ENCODE measurements around the gene FZR1. TPM values are rescaled to one million over a fixed set of nuclear protein-coding genes. Genes with fewer than 3 reads are reported as not detected.

The FZR1 gene
- total and polyA plus RNA-seq, 2 of the 4 experiments (the other 2 are of a cell fraction): 21.5 to 47.8 TPM

GRCh38 chr19:3535981-3536380 lies 29.9 kb downstream of the FZR1 start:
- no peak overlapping the region for H3K4ac ChIP-seq (ENCODE audit: low read depth, low read length)
- in situ Hi-C loops (cut with MboI; ENCODE audit: low sequenced_read_pairs): no loop called here
- H2AFZ ChIP-seq (replicated peaks; ENCODE audit: low read length, poor library complexity): no peak overlapping the region
- intact Hi-C loops (cut with micrococcal nuclease): no loop called here
- no peak overlapping the region for H3K9ac ChIP-seq (ENCODE audit: low read depth, low read length)
- no peak overlapping the region for H3K4me2 ChIP-seq (ENCODE audit: low read depth, low read length)
- WGBS, 2 experiments (ENCODE audit: extremely low coverage in 2 of 2, insufficient read length in 1 of 2): no CpG with 5 or more reads among the region's 10 CpGs
- no peak overlapping the region for H2AK9ac ChIP-seq (replicated peaks; ENCODE audit: low read depth, low read length, poor library complexity)
- TF ChIP-seq CHD1 (IDR thresholded peaks at IDR 0.05; ENCODE audit: low read depth, low read length) (no peak), FOS (IDR thresholded peaks at IDR 0.05; ENCODE audit: low read depth, low read length) (no peak), RFX5 (IDR thresholded peaks at IDR 0.05; ENCODE audit: low read depth, low read length) (no peak), RCOR1 (IDR thresholded peaks at IDR 0.05; ENCODE audit: insufficient replicate concordance, low read length) (no peak), POLR2A (IDR thresholded peaks at IDR 0.05; ENCODE audit: low read depth, low read length) (no peak), ELK1 (IDR thresholded peaks at IDR 0.05; ENCODE audit: borderline replicate concordance, low read depth, low read length) (no peak), BHLHE40 (IDR thresholded peaks at IDR 0.05; ENCODE audit: low read depth, low read length) (no peak), NFE2L2 (IDR thresholded peaks at IDR 0.05; ENCODE audit: low read depth, low read length) (no peak), RAD21 (IDR thresholded peaks at IDR 0.05; ENCODE audit: low read length) (no peak), MAZ (IDR thresholded peaks at IDR 0.05; ENCODE audit: borderline replicate concordance, low read depth, low read length) (no peak), MXI1 (IDR thresholded peaks at IDR 0.05; ENCODE audit: borderline replicate concordance, low read depth, low read length) (no peak), MAFK (IDR thresholded peaks at IDR 0.05; ENCODE audit: low read depth, low read length) (no peak), SMC3 (IDR thresholded peaks at IDR 0.05; ENCODE audit: low read depth, low read length) (no peak), USF2 (IDR thresholded peaks at IDR 0.05; ENCODE audit: low read depth, low read length) (no peak), CTCF (conservative IDR thresholded peaks at IDR 0.05; ENCODE audit: low read depth, low read length) (no peak), CEBPB (IDR thresholded peaks at IDR 0.05; ENCODE audit: low read depth, low read length) (no peak)
- ChIA-PET CTCF (no interaction called here), POLR2A (ENCODE audit: unreplicated experiment) (no interaction called here)
- H2BK5ac ChIP-seq (ENCODE audit: low read depth, low read length, poor library complexity, severe bottlenecking): no peak overlapping the region
- ATAC-seq (ENCODE audit: low read depth) (no peak), DNase-seq (no peak)
- no peaks in the 10 kb centered on the region for H3K9me1 ChIP-seq (ENCODE audit: insufficient read depth, low read length)
- no peak overlapping the region for H4K8ac ChIP-seq (ENCODE audit: low read depth in 2 of 2, low read length in 2 of 2)
- H3K23ac ChIP-seq (ENCODE audit: low read depth, low read length): no peak overlapping the region
- H2AK5ac ChIP-seq (ENCODE audit: low read depth, low read length): no peak overlapping the region
- H3K4me3 ChIP-seq (ENCODE audit: insufficient read depth, low read depth, low read length): no peak overlapping the region
- H3K4me1 ChIP-seq (ENCODE audit: control insufficient read depth, insufficient read depth, low read length): no peaks in the 10 kb centered on the region
- H3K56ac ChIP-seq (ENCODE audit: extremely low read depth, insufficient read depth, low read length): no peak overlapping the region
- no peak overlapping the region for H3K14ac ChIP-seq (replicated peaks; ENCODE audit: low read depth, low read length)
- no TSS peak for BruUV-seq (replicated peaks)
- no peak overlapping the region for H2BK120ac ChIP-seq (ENCODE audit: low read depth, low read length)
- no peak overlapping the region for H2BK15ac ChIP-seq (ENCODE audit: low read depth, low read length)
- no peak overlapping the region for H4K5ac ChIP-seq (ENCODE audit: low read depth, low read length)
- peaks cover 9 to 31% of the 10 kb centered on the region in 2 experiments; a peak in 3 of 4 replicates for H3K79me1 ChIP-seq (ENCODE audit: low read depth in 1 of 2, low read length in 2 of 2)
- no peaks in the 10 kb centered on the region for H3K9me3 ChIP-seq (ENCODE audit: control insufficient read depth, insufficient read depth, low read length)
- H2BK20ac ChIP-seq (ENCODE audit: low read depth, low read length): no peak overlapping the region
- no peak overlapping the region for H3K18ac ChIP-seq (ENCODE audit: low read depth, low read length)
- dilution Hi-C loops (cut with HindIII; ENCODE audit: low sequenced_read_pairs, unreplicated experiment): no loop called here
- no peak overlapping the region for H3K27ac ChIP-seq (ENCODE audit: insufficient read depth, low read length)
- no peaks in the 10 kb centered on the region for H3K27me3 ChIP-seq (ENCODE audit: control insufficient read depth, insufficient read depth, low read length)
- no peak overlapping the region for H4K91ac ChIP-seq (ENCODE audit: insufficient read depth, low read depth, low read length)
- H3K36me3 ChIP-seq (ENCODE audit: control insufficient read depth, insufficient read depth, low read length): peaks cover 54% of the 10 kb centered on the region
- peaks cover 30% of the 10 kb centered on the region for H4K20me1 ChIP-seq (ENCODE audit: insufficient read depth, low read length)

Measured in IMR-90 (cell line).